Measurements from ENCODE around the gene PACS2.

PACS2 gene

DNA sequence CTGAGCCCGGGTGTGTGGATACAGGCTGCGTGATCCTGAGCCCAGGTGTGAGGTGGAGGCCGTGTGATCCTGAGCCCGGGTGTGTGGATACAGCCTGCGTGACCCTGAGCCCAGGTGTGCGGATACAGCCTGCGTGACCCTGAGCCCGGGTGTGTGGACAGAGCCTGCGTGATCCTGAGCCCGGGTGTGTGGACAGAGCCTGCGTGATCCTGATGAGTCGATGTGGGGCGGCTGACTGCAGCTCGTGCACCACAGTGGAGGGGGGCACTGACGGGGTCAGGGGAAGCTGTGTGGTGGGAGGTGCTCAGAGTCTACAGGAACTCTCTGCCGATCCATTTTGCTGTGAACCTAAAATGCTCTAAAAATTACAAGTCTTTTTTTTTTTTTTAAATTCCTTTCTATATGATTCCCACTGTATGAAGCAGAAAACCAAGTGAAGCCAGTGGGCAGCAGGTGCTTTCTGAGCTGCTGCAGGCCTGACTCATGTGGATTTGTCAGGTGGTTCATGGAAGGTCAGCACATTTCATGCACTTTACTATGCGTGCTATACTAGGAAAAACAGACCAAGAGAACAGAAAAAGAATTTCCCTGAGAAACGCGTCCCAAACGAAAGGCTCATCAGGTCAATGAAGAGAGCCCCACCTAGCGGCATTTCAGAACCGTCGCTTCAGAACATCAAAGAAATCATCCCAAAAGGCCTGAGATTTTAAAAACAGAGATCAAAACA, 33.0 kb upstream of the PACS2 start:
- TF ChIP-seq, protein P1, sequence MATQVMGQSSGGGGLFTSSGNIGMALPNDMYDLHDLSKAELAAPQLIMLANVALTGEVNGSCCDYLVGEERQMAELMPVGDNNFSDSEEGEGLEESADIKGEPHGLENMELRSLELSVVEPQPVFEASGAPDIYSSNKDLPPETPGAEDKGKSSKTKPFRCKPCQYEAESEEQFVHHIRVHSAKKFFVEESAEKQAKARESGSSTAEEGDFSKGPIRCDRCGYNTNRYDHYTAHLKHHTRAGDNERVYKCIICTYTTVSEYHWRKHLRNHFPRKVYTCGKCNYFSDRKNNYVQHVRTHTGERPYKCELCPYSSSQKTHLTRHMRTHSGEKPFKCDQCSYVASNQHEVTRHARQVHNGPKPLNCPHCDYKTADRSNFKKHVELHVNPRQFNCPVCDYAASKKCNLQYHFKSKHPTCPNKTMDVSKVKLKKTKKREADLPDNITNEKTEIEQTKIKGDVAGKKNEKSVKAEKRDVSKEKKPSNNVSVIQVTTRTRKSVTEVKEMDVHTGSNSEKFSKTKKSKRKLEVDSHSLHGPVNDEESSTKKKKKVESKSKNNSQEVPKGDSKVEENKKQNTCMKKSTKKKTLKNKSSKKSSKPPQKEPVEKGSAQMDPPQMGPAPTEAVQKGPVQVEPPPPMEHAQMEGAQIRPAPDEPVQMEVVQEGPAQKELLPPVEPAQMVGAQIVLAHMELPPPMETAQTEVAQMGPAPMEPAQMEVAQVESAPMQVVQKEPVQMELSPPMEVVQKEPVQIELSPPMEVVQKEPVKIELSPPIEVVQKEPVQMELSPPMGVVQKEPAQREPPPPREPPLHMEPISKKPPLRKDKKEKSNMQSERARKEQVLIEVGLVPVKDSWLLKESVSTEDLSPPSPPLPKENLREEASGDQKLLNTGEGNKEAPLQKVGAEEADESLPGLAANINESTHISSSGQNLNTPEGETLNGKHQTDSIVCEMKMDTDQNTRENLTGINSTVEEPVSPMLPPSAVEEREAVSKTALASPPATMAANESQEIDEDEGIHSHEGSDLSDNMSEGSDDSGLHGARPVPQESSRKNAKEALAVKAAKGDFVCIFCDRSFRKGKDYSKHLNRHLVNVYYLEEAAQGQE (IDR thresholded peaks at IDR 0.05; ENCODE audit: insufficient replicate concordance, low read depth), result no peak
- TF ChIP-seq CTCF (IDR thresholded peaks at IDR 0.05; ENCODE audit: insufficient read depth, low read length), result peak; percentile 67
- H3K4me3 ChIP-seq (replicated peaks; ENCODE audit: insufficient read depth, low read length), result no peak overlapping the region

GRCh38 chr14:105282098-105282725, 32.3 kb upstream of the PACS2 start:
- no peak overlapping the region for H3K27ac ChIP-seq (replicated peaks)
- no peak for DNase-seq (ENCODE audit: low read depth in 1 of 2, low spot score in 1 of 2)
- H3K27me3 ChIP-seq (ENCODE audit: insufficient read depth, poor library complexity, severe bottlenecking), result no peaks in the 10 kb centered on the region
- no peak overlapping the region for H3K4me3 ChIP-seq (replicated peaks; ENCODE audit: insufficient read depth, low read length)
- no peak for TF ChIP-seq GABPA (IDR thresholded peaks at IDR 0.05; ENCODE audit: low read depth)
- no peak for TF ChIP-seq POLR2AphosphoS5 (IDR thresholded peaks at IDR 0.05; ENCODE audit: low read depth)
- TF ChIP-seq, protein P1 (IDR thresholded peaks at IDR 0.05; ENCODE audit: insufficient replicate concordance, low read depth), result no peak
- no peak for TF ChIP-seq CTCF (IDR thresholded peaks at IDR 0.05; ENCODE audit: insufficient read depth, low read length)
- no peak for TF ChIP-seq SPI1 (IDR thresholded peaks at IDR 0.05; ENCODE audit: borderline replicate concordance, low read depth)

More for the DNA sequence above, 33.0 kb upstream of the PACS2 start:
- H3K27me3 ChIP-seq (ENCODE audit: insufficient read depth, poor library complexity, severe bottlenecking), result no peaks in the 10 kb centered on the region
- no peak overlapping the region for H3K27ac ChIP-seq (replicated peaks)
- peak in 1 of 2 experiments; percentile 28 for DNase-seq (ENCODE audit: low read depth in 1 of 2, low spot score in 1 of 2)

DNA sequence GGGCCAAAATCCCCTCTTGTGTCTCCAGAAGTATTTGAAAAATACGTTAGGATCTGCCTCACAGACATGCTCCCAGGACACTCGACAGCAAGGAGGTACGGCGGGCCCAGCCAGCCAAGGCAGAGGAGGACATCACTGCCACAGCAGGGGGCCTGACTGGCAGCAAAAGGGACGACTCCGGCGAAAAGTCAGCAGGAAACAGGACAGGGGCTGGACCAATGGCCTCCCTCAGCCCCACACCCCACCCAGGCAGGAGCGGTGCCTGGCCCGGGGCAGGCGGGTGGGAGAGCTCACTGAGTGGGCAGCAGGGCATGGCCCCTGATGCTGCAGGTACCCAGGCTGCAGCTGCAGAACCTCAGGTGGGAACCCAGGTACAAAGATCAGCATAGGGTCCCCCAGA, 31.5 kb upstream of the PACS2 start:
- TF ChIP-seq, protein P1 (IDR thresholded peaks at IDR 0.05; ENCODE audit: insufficient replicate concordance, low read depth), result no peak
- TF ChIP-seq GABPA (IDR thresholded peaks at IDR 0.05; ENCODE audit: low read depth), result no peak
- no peak for TF ChIP-seq POLR2AphosphoS5 (IDR thresholded peaks at IDR 0.05; ENCODE audit: low read depth)
- no peak for TF ChIP-seq SPI1 (IDR thresholded peaks at IDR 0.05; ENCODE audit: borderline replicate concordance, low read depth)
- DNase-seq (ENCODE audit: low read depth in 1 of 2, low spot score in 1 of 2), result no peak
- H3K27me3 ChIP-seq (ENCODE audit: insufficient read depth, poor library complexity, severe bottlenecking), result no peaks in the 10 kb centered on the region
- no peak overlapping the region for H3K4me3 ChIP-seq (replicated peaks; ENCODE audit: insufficient read depth, low read length)
- no peak overlapping the region for H3K27ac ChIP-seq (replicated peaks)

All from HL-60 (cell line).